Stimulated activated CD4-positive, alpha-beta T cell treated with anti-CD3 and anti-CD28 coated beads, TNF-alpha, amount 100 ng/mL, for 1 hour (primary cell): Measurements from ENCODE around the gene OVOL3.
A peak's percentile ranks its signal among the peaks of the same experiment; 100 is the strongest.
"Not testable (repeated sequence)": the region's sequence is repeated elsewhere in the genome, so short reads cannot be mapped to it uniquely, and the experiment has no call there.

Experiments
- DNase-seq, 3 donors: peaks; one replicate each; pipeline ENCODE4 v3.0.0-alpha.2; 2020; ENCODE audit warnings: low read depth in 3 of 3, low spot score in 1 of 3

OVOL3 gene

GRCh38 chr19:36125557-36125956 lies 14.6 kb downstream of the OVOL3 start:
- DNase-seq = no peak

- DNase-seq = no peak
These were observed 17.4 kb downstream of the OVOL3 start for GRCh38 chr19:36128392-36128736.

GRCh38 chr19:36131221-36131620 lies 20.3 kb downstream of the OVOL3 start:
- not testable (repeated sequence) for DNase-seq

- not testable (repeated sequence) for DNase-seq
These were observed 23.9 kb downstream of the OVOL3 start for GRCh38 chr19:36134867-36135266.

- DNase-seq = no peak
These were observed 26.2 kb downstream of the OVOL3 start for GRCh38 chr19:36136964-36137686.

GRCh38 chr19:36139120-36139472 lies 28.2 kb downstream of the OVOL3 start:
- DNase-seq = no peak

- DNase-seq = peak; percentile 75 to 84 (median 78)
These were observed 28.7 kb downstream of the OVOL3 start, which contains the start of gene CAPNS1 for GRCh38 chr19:36139473-36140303. TSS of gene CAPNS1 (plus strand) at chr19:36140066. CDS start at chr19:36141012, 946 bp downstream.

GRCh38 chr19:36140304-36141038 lies 29.5 kb downstream of the OVOL3 start:
- peak in 1 of 3 donors; percentile 32 for DNase-seq

GRCh38 chr19:36141039-36141927 lies 30.3 kb downstream of the OVOL3 start:
- DNase-seq = peak; percentile 78 to 94 (median 84)

GRCh38 chr19:36142046-36142445 lies 31.1 kb downstream of the OVOL3 start:
- DNase-seq = no peak

GRCh38 chr19:36142496-36142895 lies 31.6 kb downstream of the OVOL3 start:
- no peak for DNase-seq

- no peak for DNase-seq
These were observed 33.7 kb downstream of the OVOL3 start for GRCh38 chr19:36144624-36145023.

- no peak for DNase-seq
These were observed 38.9 kb downstream of the OVOL3 start for GRCh38 chr19:36149673-36150406.

GRCh38 chr19:36150586-36150985 lies 39.6 kb downstream of the OVOL3 start:
- no peak for DNase-seq

- DNase-seq = no peak
These were observed 40.4 kb downstream of the OVOL3 start for GRCh38 chr19:36151144-36152018.

GRCh38 chr19:36152019-36152351 lies 41.0 kb downstream of the OVOL3 start:
- DNase-seq = no peak

- no peak for DNase-seq
These were observed 41.6 kb downstream of the OVOL3 start, which contains the start of gene COX7A1 for GRCh38 chr19:36152352-36153091. TSS of gene COX7A1 (minus strand) at chr19:36152447. CDS start at chr19:36152407, 40 bp downstream.

GRCh38 chr19:36153126-36153525 lies 42.2 kb downstream of the OVOL3 start:
- no peak for DNase-seq
